Stimulated activated effector memory CD8-positive, alpha-beta T cell treated with anti-CD3 and anti-CD28 coated beads, Interleukin-12 subunit alpha, Interleukin-12 subunit beta, amount 100 ng/mL, for 72 hours (primary cell): ENCODE measurements around the gene ENG.

Experiments
- ATAC-seq: fragments of 150-1000 bp; cut with Tn5 transposase; 2 replicates; pipeline ENCODE4 v1.10.0; 2021
- DNase-seq, 2 donors: peaks; one replicate each; pipeline ENCODE4 v3.0.0; 2021 to 2022; ENCODE audit warnings: low spot score in 2 of 2
- H3K27ac Mint-ChIP-seq: one replicate; pipeline ENCODE4 v1.8.0; 2022; ENCODE audit warnings: mild to moderate bottlenecking, mixed read lengths
- H3K36me3 Mint-ChIP-seq: one replicate; pipeline ENCODE4 v1.8.0; 2022; ENCODE audit warnings: mild to moderate bottlenecking, mixed read lengths
- H3K4me1 Mint-ChIP-seq: one replicate; pipeline ENCODE4 v1.8.0; 2022; ENCODE audit warnings: mixed read lengths
- H3K4me3 Mint-ChIP-seq: one replicate; pipeline ENCODE4 v1.8.0; 2022; ENCODE audit warnings: mild to moderate bottlenecking, mixed read lengths
- H3K9me3 Mint-ChIP-seq: one replicate; pipeline ENCODE4 v1.8.0; 2022; ENCODE audit warnings: mixed read lengths

Gene ENG

DNA sequence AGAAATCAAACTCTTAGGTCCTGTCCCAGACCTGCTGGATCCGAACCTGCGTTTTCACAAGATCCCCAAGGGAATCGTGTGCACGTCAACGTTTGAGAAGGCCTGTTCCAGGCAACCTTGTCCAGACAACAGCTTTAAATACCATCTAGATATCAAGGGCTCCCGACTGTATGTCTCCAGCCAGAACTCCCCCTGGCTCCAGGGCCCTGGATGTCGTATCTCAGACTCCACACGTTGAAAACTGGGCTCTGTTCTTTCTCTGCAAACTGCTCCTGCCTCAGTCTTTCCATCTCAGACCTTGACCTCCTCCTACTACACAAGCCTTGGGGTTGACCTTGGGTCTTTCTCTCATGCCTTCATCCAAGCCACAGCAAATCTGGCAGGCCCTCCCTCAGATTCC lies 5.8 kb upstream of the ENG start:
- no peak for ATAC-seq
- Mint-ChIP-seq H3K4me3 (no peak overlapping the region), H3K9me3 (no peaks in the 10 kb centered on the region), H3K4me1 (peaks cover 51% of the 10 kb centered on the region), H3K36me3 (no peaks in the 10 kb centered on the region), H3K27ac (peak overlapping the region; percentile 97)
- no peak for DNase-seq

DNA sequence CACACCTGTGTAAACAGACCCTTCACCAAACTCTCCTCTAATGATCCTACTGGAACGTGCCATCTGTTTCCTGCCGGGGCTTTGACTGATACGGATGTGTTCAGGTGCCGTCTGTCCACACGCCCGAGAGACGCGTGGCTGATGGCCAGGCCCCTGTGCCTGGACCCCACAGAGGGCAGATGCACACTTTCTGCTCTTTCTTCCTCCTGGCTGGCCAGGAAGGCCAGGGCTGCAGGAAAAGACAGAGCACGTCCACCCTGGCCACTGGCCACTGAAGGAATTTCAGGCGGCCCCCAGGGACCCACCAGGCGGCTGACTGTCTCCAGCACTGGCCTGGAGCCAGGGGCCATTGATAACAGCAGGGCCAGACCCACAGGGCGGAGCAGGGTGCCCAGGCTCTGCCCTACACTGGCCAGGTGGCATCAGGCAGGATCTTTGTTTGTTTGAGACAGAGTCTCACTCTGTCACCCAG lies 3.6 kb upstream of the ENG start:
- Mint-ChIP-seq H3K4me1 (peaks cover 43% of the 10 kb centered on the region), H3K36me3 (no peaks in the 10 kb centered on the region), H3K27ac (peak overlapping the region; percentile 86), H3K9me3 (no peaks in the 10 kb centered on the region), H3K4me3 (no peak overlapping the region)
- DNase-seq: no peak
- ATAC-seq: no peak

DNA sequence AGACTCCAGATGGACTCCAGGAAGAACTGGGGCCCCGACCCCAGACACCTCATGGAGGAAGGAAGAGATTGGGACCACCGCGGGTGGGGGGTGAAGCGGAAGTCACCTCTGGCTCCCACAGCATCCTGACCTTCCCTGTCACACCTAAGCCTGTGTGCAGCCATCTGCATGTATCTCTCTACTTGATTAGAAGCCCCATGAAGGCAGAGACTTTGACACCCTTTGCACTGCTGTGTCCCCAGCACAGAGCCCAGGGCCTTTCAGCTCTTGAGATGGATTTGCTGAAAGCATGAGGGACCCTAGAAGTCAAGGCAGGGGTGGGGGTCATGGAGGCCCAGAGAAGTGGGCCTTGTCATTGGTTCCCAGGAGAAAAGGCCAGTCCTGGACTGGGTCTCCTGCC lies 2.8 kb upstream of the ENG start:
- DNase-seq: no peak
- Mint-ChIP-seq H3K4me1 (peaks cover 35% of the 10 kb centered on the region), H3K4me3 (no peak overlapping the region)

GRCh38 chr9:127856729-127857116 lies 2.3 kb upstream of the ENG start:
- no peak overlapping the region for H3K4me3 Mint-ChIP-seq

More for the DNA sequence above, 2.8 kb upstream of the ENG start:
- Mint-ChIP-seq H3K36me3 (no peaks in the 10 kb centered on the region), H3K27ac (no peak overlapping the region), H3K9me3 (no peaks in the 10 kb centered on the region)
- no peak for ATAC-seq

GRCh38 chr9:127856094-127856728 lies 1.8 kb upstream of the ENG start:
- ATAC-seq: no peak
- DNase-seq: no peak
- no peaks in the 10 kb centered on the region for H3K9me3 Mint-ChIP-seq
- H3K36me3 Mint-ChIP-seq: no peaks in the 10 kb centered on the region
- no peak overlapping the region for H3K4me3 Mint-ChIP-seq
- peaks cover 25% of the 10 kb centered on the region for H3K4me1 Mint-ChIP-seq
- peak overlapping the region; percentile 74 for H3K27ac Mint-ChIP-seq

More at GRCh38 chr9:127856729-127857116, 2.3 kb upstream of the ENG start:
- Mint-ChIP-seq H3K4me1 (peaks cover 30% of the 10 kb centered on the region), H3K27ac (no peak overlapping the region), H3K36me3 (no peaks in the 10 kb centered on the region), H3K9me3 (no peaks in the 10 kb centered on the region)
- ATAC-seq (no peak), DNase-seq (no peak)

DNA sequence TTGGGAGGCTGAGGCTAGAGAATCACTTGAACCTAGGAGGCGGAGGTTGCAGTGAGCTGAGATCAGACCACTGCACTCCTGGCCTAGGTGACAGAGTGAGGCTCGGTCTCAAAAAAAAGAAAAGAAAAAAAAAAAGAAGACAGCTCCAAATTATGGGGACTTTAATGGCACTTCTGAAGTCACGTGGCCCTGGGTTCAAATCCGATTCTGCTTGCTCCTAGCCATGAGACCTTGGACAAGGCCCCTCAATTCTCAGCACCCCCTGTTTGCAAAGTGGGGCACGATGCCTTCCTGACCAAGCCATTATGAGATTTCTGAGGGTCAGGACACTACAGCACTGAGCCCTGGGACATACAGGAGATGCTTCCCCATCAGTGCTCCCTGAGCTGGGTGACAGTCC lies 1.1 kb upstream of the ENG start:
- Mint-ChIP-seq H3K9me3 (no peaks in the 10 kb centered on the region), H3K4me1 (peaks cover 18% of the 10 kb centered on the region), H3K27ac (peak overlapping the region; percentile 74), H3K4me3 (no peak overlapping the region), H3K36me3 (no peaks in the 10 kb centered on the region)
- ATAC-seq: no peak
- DNase-seq: no peak

DNA sequence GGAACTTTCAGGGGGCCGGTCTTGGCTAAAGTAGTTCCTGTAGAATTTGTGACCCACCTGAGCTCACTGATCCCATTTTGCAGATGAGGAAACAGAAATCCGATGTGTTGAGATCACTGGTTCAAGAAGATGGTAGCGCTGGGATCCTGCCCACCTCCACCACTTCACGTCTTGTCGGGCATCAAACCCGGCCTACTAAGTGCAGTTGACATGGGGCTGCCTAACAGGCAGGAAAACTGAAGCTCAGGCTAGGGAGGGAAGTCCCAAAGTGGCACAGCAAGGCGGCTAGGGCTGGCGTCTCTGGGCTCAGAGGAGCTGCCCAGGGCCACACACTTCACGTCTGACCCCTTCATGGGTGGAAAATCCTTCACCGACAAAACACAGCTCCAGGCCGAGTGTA lies 502 bp upstream of the ENG start:
- DNase-seq (no peak), ATAC-seq (no peak)
- Mint-ChIP-seq H3K4me3 (peak overlapping the region; percentile 75), H3K27ac (peak overlapping the region; percentile 87), H3K36me3 (no peaks in the 10 kb centered on the region), H3K9me3 (no peaks in the 10 kb centered on the region), H3K4me1 (peaks cover 15% of the 10 kb centered on the region)

GRCh38 chr9:127853312-127854183 lies 910 bp downstream of the ENG start:
- Mint-ChIP-seq H3K27ac (peak overlapping the region; percentile 87), H3K4me3 (peak overlapping the region; percentile 75), H3K9me3 (peaks cover 8% of the 10 kb centered on the region), H3K4me1 (peaks cover 10% of the 10 kb centered on the region), H3K36me3 (peaks cover 4% of the 10 kb centered on the region)
- ATAC-seq: peak; percentile 27
- DNase-seq: no peak

DNA sequence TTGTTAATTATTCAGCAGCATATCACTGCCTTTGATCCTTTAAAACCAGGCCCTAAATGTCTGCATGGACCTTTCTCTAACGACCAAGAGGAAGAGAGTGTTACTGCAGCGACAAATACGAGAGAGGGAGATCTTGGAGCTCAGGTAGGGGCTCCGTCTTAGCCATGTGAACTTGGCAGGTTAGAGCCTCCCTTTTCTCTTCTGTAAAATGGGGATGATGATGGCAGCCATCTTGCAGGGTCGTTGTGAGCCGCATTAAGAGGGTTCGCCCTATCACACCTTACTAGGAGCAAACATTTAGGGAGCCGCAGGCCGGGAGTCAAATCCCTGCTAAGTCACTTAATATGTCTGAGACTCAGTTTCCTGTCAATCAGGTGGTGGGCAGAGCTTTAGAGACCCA lies 1.6 kb downstream of the ENG start:
- Mint-ChIP-seq H3K36me3 (peaks cover 4% of the 10 kb centered on the region), H3K27ac (peak overlapping the region; percentile 20), H3K4me1 (peaks cover 6% of the 10 kb centered on the region), H3K9me3 (peaks cover 8% of the 10 kb centered on the region), H3K4me3 (peak overlapping the region; percentile 75)
- ATAC-seq (no peak), DNase-seq (no peak)

- Mint-ChIP-seq H3K36me3 (peaks cover 4% of the 10 kb centered on the region), H3K9me3 (peaks cover 8% of the 10 kb centered on the region), H3K4me3 (no peak overlapping the region), H3K27ac (no peak overlapping the region), H3K4me1 (no peaks in the 10 kb centered on the region)
- DNase-seq: no peak
- ATAC-seq: no peak
Measured at GRCh38 chr9:127850286-127850830, 4.1 kb downstream of the ENG start.

DNA sequence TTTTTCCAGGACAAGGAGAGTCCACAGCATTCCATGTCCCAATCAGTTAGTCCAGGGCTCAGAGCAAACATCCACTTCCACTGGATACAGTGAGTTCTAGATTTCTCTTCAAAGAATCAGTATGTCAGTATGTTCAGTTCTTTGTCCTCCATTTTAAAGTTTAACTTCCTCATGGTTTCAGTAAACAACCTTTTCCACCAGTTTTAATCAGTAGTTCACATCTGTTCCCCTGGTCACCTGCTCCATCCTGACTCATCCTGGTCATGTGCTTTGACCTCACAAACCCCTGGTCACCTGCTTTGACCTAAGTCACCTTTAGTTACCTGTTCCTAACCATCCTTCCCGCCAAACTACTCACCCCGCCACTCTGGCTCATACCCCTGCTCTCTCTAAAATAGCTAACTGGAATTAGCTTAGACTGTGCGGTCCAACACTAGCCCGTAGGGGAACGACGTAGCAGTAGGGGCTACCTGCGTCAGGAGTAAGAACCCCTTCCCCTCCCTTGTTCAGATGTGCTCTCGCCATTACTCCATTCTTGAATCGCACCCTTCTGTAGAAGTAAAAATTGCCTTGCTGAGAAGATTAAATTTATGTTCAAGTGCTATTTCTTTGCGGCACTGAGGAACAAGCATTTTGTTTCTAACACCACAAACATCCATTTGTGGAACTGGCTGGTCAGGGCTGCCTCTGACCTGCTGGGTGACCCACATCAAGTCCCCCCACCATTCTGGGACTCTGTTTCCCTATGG lies 5.5 kb downstream of the ENG start:
- Mint-ChIP-seq H3K4me3 (no peak overlapping the region), H3K36me3 (peaks cover 4% of the 10 kb centered on the region), H3K9me3 (peaks cover 8% of the 10 kb centered on the region), H3K4me1 (no peaks in the 10 kb centered on the region), H3K27ac (peak overlapping the region; percentile 21)
- ATAC-seq (no peak), DNase-seq (no peak)

GRCh38 chr9:127847833-127848755 lies 6.4 kb downstream of the ENG start:
- H3K27ac Mint-ChIP-seq: peak overlapping the region; percentile 52
- peaks cover 4% of the 10 kb centered on the region for H3K36me3 Mint-ChIP-seq
- H3K4me1 Mint-ChIP-seq: no peaks in the 10 kb centered on the region
- DNase-seq (no peak), ATAC-seq (no peak)
- H3K4me3 Mint-ChIP-seq: no peak overlapping the region
- peaks cover 8% of the 10 kb centered on the region for H3K9me3 Mint-ChIP-seq

DNA sequence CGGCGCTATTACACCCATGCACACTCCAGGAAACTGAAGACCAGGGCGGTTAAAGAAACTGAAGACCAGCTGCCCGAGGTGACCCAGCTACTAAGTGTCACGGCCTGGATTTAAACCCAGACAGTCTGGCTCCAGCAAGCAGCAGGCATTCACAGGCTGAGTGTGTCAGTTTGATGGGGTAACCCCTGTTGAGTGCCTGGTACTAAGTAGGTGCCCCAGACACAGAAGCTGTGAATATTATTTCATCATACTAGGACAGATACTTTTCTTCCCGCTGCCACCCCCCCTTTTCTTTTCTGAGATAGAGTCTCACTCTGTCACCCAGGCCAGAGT lies 7.3 kb downstream of the ENG start:
- DNase-seq: no peak
- Mint-ChIP-seq H3K27ac (no peak overlapping the region), H3K4me3 (no peak overlapping the region), H3K9me3 (peaks cover 8% of the 10 kb centered on the region), H3K4me1 (no peaks in the 10 kb centered on the region), H3K36me3 (peaks cover 4% of the 10 kb centered on the region)
- ATAC-seq: no peak

DNA sequence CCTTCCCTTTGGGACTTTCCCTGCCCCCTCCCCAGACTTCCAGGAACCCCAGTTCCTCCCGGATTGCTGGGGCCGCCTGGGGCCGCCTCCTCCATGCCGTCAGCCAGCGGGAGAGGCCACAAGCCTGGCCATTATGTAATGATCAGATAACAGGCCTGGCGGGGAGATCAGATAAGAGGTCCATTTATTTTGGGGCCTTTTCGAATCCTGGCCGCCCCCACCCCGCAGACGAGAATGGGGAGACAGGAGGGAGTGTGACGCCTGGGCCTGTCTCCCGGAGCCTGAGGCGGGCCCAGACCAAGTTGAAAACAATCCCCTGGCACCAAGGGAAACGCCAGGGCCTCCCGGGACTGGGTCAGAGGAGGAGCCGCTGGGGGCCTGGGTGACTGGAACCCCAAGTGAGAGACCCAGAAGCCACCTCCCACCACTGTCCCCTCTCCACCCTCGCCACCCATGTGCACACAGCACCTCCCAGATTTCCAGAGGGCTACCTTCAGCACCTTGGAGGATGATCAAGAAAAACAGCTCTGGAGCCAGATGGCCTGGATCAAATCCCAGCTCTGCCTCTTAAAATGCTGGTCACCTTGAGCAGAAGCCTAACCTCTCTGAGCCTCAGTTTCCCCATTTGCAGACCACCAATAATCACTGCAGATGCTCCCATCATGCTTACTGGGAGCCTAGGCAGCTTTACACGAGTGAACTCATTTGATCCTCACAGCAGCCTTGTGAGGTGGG lies 7.8 kb downstream of the ENG start:
- Mint-ChIP-seq H3K9me3 (peaks cover 8% of the 10 kb centered on the region), H3K4me3 (no peak overlapping the region), H3K36me3 (peaks cover 8% of the 10 kb centered on the region), H3K4me1 (no peaks in the 10 kb centered on the region), H3K27ac (no peak overlapping the region)
- ATAC-seq (no peak), DNase-seq (no peak)
